ENCODE data around the gene TMEM119.
"Not testable (repeated sequence)": the region's sequence is repeated elsewhere in the genome, so short reads cannot be mapped to it uniquely, and the experiment has no call there.

Gene TMEM119

GRCh38 chr12:108585864-108586263 is 12.0 kb downstream of the TMEM119 start:
- DNase-seq (ENCODE audit: low read depth in 2 of 2), result no peak

- no peak for DNase-seq (ENCODE audit: low read depth in 2 of 2)
These were observed 13.3 kb downstream of the TMEM119 start for GRCh38 chr12:108584456-108585065.

GRCh38 chr12:108583991-108584390 is 13.9 kb downstream of the TMEM119 start:
- DNase-seq (ENCODE audit: low read depth in 2 of 2), result no peak

DNA sequence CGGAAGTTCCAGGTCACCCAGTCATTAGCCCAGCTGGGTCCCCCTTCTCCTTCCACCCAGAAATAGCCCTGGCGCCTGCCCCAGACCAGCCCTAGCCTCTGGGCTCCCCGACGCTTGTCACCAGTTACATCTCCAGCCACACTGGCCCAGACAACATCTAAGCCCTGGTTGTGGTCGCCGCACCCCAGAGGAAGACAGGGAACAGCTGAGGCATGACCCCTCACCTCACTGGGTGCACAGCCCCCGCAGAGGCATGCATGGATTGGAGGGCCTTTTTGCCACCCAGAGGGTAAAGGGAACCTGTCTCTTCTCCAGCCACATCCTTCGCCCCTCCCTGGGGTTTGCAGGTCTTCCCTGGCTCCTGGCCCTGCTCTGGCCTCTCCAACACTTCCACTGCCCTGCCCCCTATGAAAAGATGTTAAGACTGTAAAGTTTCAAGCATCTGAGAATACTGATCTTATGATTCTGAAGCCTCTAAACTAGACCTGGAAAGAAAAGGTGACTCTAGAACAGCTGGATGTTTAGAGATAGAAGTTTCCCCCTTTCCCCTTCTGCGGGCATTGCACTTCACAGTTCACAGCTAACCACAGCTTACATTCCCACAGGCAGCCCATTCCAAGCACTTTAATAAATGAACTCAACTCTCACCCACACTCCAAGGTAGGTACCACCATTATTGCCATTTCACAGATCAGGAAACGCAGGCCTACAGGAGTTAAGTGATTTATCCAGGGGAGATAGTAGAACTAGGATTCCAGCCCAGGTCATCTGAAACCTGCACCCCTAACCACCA is 14.7 kb downstream of the TMEM119 start:
- DNase-seq (ENCODE audit: low read depth in 2 of 2), result no peak

GRCh38 chr12:108582509-108582908 is 15.4 kb downstream of the TMEM119 start:
- DNase-seq (ENCODE audit: low read depth in 2 of 2), result no peak

GRCh38 chr12:108581311-108582227 is 16.3 kb downstream of the TMEM119 start:
- no peak for DNase-seq (ENCODE audit: low read depth in 2 of 2)

DNA sequence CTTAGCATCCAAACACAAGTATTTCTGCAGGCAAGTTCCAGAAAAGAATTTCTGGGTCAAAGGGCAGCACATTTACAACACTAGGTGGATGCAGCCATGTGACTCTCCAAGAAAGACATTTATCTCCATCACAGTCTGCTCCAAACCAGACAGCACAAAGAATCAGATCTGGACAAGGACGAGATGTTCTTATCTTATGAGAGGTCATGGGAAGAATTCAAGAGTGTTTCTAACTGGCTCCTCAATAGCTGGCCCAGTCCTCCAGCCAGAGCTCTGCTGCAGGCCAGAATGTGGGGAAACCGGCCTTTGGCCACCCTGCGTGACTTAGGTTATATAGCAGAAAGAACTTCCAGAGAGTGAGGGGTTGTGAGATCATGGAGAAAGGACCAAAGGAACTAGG is 17.4 kb downstream of the TMEM119 start:
- no peak for DNase-seq (ENCODE audit: low read depth in 2 of 2)

GRCh38 chr12:108578813-108579212 is 19.1 kb downstream of the TMEM119 start:
- DNase-seq (ENCODE audit: low read depth in 2 of 2), result no peak

- DNase-seq (ENCODE audit: low read depth in 2 of 2), result no peak
These were observed 19.6 kb downstream of the TMEM119 start for GRCh38 chr12:108578264-108578663.

DNA sequence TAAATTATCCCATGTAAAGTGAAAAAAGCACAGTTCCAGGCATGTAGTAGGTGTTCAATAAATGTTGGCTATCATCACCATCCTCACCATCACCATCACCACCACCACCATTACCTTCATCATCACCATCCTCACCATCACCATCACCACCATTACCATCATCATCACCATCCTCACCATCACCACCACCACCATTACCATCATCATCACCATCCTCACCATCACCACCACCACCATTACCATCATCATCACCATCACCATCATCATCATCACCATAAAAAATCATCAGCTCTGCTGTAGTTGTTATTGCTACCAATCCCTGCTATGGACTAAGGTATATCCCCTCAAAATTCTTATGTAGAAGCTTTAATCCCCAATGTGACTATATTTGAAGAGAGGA is 20.4 kb downstream of the TMEM119 start:
- DNase-seq (ENCODE audit: low read depth in 2 of 2), result no peak

DNA sequence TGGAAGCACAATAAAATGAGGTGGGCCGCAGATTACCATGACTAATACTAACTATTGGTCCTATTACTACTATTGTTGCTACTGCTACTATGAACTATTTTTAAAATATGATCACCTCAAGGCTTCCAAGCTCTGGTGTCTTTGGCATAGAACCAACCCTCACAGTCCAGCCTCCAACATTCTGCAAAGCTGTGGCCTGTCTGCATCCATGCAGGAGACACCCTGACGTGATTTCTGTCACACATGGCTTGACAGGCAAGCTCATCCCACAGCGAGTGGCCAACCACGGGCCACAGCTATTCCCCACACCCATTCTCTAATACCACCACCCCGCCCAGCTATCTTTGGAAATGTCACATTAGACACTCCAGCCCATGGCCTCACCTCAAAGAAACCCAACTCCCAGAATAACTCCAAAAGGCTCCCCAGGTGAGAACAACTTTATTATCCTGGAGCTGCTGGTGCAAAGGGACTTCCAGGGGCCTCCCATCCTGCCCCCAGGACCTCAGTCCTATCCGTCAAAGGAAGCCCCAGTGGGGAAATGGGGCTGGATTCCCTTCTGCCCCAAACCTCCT is 21.1 kb downstream of the TMEM119 start:
- DNase-seq (ENCODE audit: low read depth in 2 of 2), result no peak

DNA sequence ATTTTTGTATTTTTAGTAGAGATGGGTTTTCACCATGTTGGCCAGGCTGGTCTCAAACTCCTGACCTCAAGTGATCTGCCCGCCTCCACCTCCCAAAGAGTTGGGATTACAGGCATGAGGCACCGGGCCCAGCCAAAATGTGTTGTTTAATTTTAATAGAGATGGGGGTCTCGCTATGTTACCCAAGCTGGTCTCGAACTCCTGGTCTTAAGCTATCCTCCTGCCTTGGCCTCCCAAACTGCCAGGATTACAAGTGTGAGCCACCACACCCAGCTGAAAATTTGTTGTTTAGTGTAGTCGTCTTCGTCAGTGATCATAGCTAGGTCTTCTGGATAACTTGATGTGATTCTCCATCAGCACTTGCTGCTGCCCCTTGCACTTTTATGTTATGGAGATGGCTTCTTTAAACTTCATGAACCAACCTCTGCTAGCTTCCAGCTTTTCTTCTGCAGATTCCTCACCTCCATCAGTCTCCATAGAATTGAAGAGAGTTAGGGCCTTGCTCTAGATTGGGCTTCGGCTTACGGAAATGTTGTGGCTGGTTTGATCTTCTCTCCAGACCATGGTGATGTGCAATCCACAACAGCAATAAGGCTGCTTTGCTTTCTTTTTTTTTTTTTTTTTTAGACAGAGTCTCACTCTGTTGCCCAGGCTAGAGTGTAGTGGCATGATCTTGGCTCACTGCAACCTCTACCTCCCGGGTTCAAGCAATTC is 22.5 kb downstream of the TMEM119 start:
- no peak for DNase-seq (ENCODE audit: low read depth in 2 of 2)

GRCh38 chr12:108574276-108574675 is 23.6 kb downstream of the TMEM119 start:
- not testable (repeated sequence) for DNase-seq (ENCODE audit: low read depth in 2 of 2)

- no peak for DNase-seq (ENCODE audit: low read depth in 2 of 2)
These were observed 24.6 kb downstream of the TMEM119 start for GRCh38 chr12:108573317-108573716.

- no peak for DNase-seq (ENCODE audit: low read depth in 2 of 2)
These were observed 25.6 kb downstream of the TMEM119 start for GRCh38 chr12:108572166-108572790.

GRCh38 chr12:108571609-108572165 is 26.2 kb downstream of the TMEM119 start:
- DNase-seq (ENCODE audit: low read depth in 2 of 2), result no peak

GRCh38 chr12:108570743-108571608 is 26.9 kb downstream of the TMEM119 start:
- no peak for DNase-seq (ENCODE audit: low read depth in 2 of 2)

GRCh38 chr12:108568338-108569154 is 29.3 kb downstream of the TMEM119 start:
- peak in 1 of 2 donors; percentile 54 for DNase-seq (ENCODE audit: low read depth in 2 of 2)

All from stimulated activated CD8-positive, alpha-beta memory T cell treated with anti-CD3 and anti-CD28 coated beads, Interleukin-2, amount 100 ng/mL, for 48 hours (primary cell).